ENCODE measurements around the gene BRIP1.

DNA sequence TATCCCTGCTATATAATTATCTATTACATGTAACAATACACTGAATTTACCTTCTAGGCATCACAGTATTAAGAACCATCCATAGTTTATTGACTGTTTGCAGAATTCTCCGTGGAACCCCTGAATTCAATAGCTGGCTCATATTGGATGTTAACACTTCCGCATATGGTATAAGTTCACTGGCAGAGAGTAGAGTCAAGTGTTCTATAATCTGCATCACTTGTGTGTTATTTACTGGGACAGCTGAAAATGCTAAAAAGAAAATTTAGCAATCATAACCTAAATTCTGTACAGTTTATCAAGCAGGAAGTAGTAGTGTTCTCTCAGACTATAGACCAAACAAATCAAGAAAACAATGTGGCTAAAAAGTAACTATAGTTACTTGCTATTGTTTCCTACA is 14.5 kb upstream of the BRIP1 start:
- no peak for TF ChIP-seq POLR2A (IDR thresholded peaks at IDR 0.05)
- TF ChIP-seq, protein P1, sequence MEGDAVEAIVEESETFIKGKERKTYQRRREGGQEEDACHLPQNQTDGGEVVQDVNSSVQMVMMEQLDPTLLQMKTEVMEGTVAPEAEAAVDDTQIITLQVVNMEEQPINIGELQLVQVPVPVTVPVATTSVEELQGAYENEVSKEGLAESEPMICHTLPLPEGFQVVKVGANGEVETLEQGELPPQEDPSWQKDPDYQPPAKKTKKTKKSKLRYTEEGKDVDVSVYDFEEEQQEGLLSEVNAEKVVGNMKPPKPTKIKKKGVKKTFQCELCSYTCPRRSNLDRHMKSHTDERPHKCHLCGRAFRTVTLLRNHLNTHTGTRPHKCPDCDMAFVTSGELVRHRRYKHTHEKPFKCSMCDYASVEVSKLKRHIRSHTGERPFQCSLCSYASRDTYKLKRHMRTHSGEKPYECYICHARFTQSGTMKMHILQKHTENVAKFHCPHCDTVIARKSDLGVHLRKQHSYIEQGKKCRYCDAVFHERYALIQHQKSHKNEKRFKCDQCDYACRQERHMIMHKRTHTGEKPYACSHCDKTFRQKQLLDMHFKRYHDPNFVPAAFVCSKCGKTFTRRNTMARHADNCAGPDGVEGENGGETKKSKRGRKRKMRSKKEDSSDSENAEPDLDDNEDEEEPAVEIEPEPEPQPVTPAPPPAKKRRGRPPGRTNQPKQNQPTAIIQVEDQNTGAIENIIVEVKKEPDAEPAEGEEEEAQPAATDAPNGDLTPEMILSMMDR (IDR thresholded peaks at IDR 0.05): no peak

All from testis (tissue), 2 donors.